Trophoblast cell (in vitro differentiated cells and primary cell): ENCODE data around the gene C4orf17.

ENCODE experiments used
- DNase-seq, 2 donors: peaks; one replicate each; pipeline ENCODE4 v3.0.0-alpha.2; 2016
- H2AFZ ChIP-seq: 2 replicates; pipeline ENCODE4 v1.6.1; 2013; ENCODE audit warnings: low read length, moderate library complexity, mild to moderate bottlenecking; ENCODE audit not compliant: insufficient read depth, poor library complexity
- H2AK5ac ChIP-seq: 2 replicates; pipeline ENCODE4 v1.6.1; 2013; ENCODE audit warnings: mild to moderate bottlenecking, low read length
- H2BK120ac ChIP-seq: 2 replicates; pipeline ENCODE4 v1.6.1; 2013; ENCODE audit warnings: low read length, mild to moderate bottlenecking, moderate library complexity; ENCODE audit not compliant: insufficient read depth, poor library complexity
- H2BK12ac ChIP-seq: 2 replicates; pipeline ENCODE4 v1.6.1; 2013; ENCODE audit warnings: mild to moderate bottlenecking, low read length, moderate library complexity
- H2BK5ac ChIP-seq: 2 replicates; pipeline ENCODE4 v1.6.1; 2013; ENCODE audit warnings: low read length, low read depth, moderate library complexity, mild to moderate bottlenecking; ENCODE audit not compliant: poor library complexity
- H3K14ac ChIP-seq: 2 replicates; pipeline ENCODE4 v1.6.1; 2013; ENCODE audit warnings: mild to moderate bottlenecking, low read length
- H3K18ac ChIP-seq: 2 replicates; pipeline ENCODE4 v1.6.1; 2013; ENCODE audit warnings: mild to moderate bottlenecking, low read length
- H3K23ac ChIP-seq: 2 replicates; pipeline ENCODE4 v1.6.1; 2013; ENCODE audit warnings: low read length
- H3K27ac ChIP-seq: 2 replicates; pipeline ENCODE4 v1.5.1; 2013; ENCODE audit warnings: low read depth, mild to moderate bottlenecking, inconsistent platforms, low read length, moderate library complexity
- H3K27me3 ChIP-seq: 2 replicates; pipeline ENCODE4 v1.6.1; 2013; ENCODE audit warnings: inconsistent platforms, mild to moderate bottlenecking, low read length, moderate library complexity; ENCODE audit not compliant: insufficient read depth
- H3K36me3 ChIP-seq, 2 experiments: 1 replicate in 1 of 2; 2 replicates in 1 of 2; pipeline ENCODE4 v1.6.1; 2013; ENCODE audit warnings: low read length in 2 of 2, mild to moderate bottlenecking in 2 of 2, moderate library complexity in 1 of 2; ENCODE audit not compliant: insufficient read depth in 2 of 2, control insufficient read depth in 1 of 2
- H3K4ac ChIP-seq: 2 replicates; pipeline ENCODE4 v1.6.1; 2013; ENCODE audit warnings: low read depth, mild to moderate bottlenecking, low read length, moderate library complexity
- H3K4me1 ChIP-seq, 2 experiments: 1 replicate in 1 of 2; 2 replicates in 1 of 2; pipeline ENCODE4 v1.6.1; 2013; ENCODE audit warnings: low read length in 2 of 2, mild to moderate bottlenecking in 2 of 2, moderate library complexity in 1 of 2; ENCODE audit not compliant: insufficient read depth in 2 of 2, control insufficient read depth in 1 of 2
- H3K4me2 ChIP-seq: 2 replicates; pipeline ENCODE4 v1.6.1; 2013; ENCODE audit warnings: inconsistent platforms, mild to moderate bottlenecking, low read length, moderate library complexity
- H3K4me3 ChIP-seq: 2 replicates; pipeline ENCODE4 v1.5.1; 2013; ENCODE audit warnings: mild to moderate bottlenecking, low read depth, low read length, inconsistent platforms
- H3K79me1 ChIP-seq: one replicate; pipeline ENCODE4 v1.6.1; 2013; ENCODE audit warnings: low read length
- H3K79me2 ChIP-seq: 2 replicates; pipeline ENCODE4 v1.6.1; 2013; ENCODE audit warnings: low read length, mild to moderate bottlenecking; ENCODE audit not compliant: control insufficient read depth, insufficient read depth, poor library complexity
- H3K9ac ChIP-seq: 2 replicates; pipeline ENCODE4 v1.6.1; 2013; ENCODE audit warnings: mild to moderate bottlenecking, low read length
- H3K9me3 ChIP-seq: 2 replicates; pipeline ENCODE4 v1.6.1; 2013; ENCODE audit warnings: low read depth, mild to moderate bottlenecking, control low read depth, inconsistent platforms, low read length; ENCODE audit not compliant: insufficient read depth
- H4K12ac ChIP-seq: 2 replicates; pipeline ENCODE4 v1.6.1; 2013; ENCODE audit warnings: low read depth, mild to moderate bottlenecking, low read length, moderate library complexity
- H4K8ac ChIP-seq: 2 replicates; pipeline ENCODE4 v1.6.1; 2013; ENCODE audit warnings: low read depth, mild to moderate bottlenecking, low read length, moderate library complexity
- H4K91ac ChIP-seq: one replicate; pipeline ENCODE4 v1.6.1; 2013; ENCODE audit warnings: low read depth, mild to moderate bottlenecking, low read length, moderate library complexity
- WGBS: extraction: QIAGEN DNeasy Blood & Tissue Kit; methylation state at CpG from one replicate; pipeline ENCODE4 v1.1.7; 2013; ENCODE audit warnings: missing lambda C conversion rate; ENCODE audit not compliant: insufficient read length, insufficient coverage; ENCODE audit errors: extremely low coverage; 5-methylcytosine and 5-hydroxymethylcytosine counted together

C4orf17 gene

GRCh38 chr4:99507762-99508161, 3.1 kb upstream of the C4orf17 start:
- H2BK120ac ChIP-seq = no peak overlapping the region
- no peak overlapping the region for H4K91ac ChIP-seq
- H3K4me3 ChIP-seq = no peak overlapping the region
- no peak overlapping the region for H3K23ac ChIP-seq
- no peaks in the 10 kb centered on the region for H3K36me3 ChIP-seq
- no peak overlapping the region for H2BK5ac ChIP-seq
- H4K8ac ChIP-seq = no peak overlapping the region
- H3K79me2 ChIP-seq = no peaks in the 10 kb centered on the region
- no peaks in the 10 kb centered on the region for H3K27me3 ChIP-seq
- H3K18ac ChIP-seq = no peak overlapping the region
- H3K14ac ChIP-seq = no peak overlapping the region
- no peaks in the 10 kb centered on the region for H3K4me1 ChIP-seq
- no peaks in the 10 kb centered on the region for H3K79me1 ChIP-seq
- no peak overlapping the region for H2AK5ac ChIP-seq
- no peak overlapping the region for H2AFZ ChIP-seq
- DNase-seq = no peak
- no peak overlapping the region for H3K27ac ChIP-seq
- H3K9ac ChIP-seq = no peak overlapping the region
- H3K4ac ChIP-seq = no peak overlapping the region
- H3K4me2 ChIP-seq = no peak overlapping the region
- H4K12ac ChIP-seq = no peak overlapping the region
- peaks cover 3% of the 10 kb centered on the region for H3K9me3 ChIP-seq
- no peak overlapping the region for H2BK12ac ChIP-seq

GRCh38 chr4:99518601-99519295, 7.9 kb downstream of the C4orf17 start:
- Histone ChIP-seq H4K91ac (no peak overlapping the region), H3K4me3 (no peak overlapping the region), H2AK5ac (no peak overlapping the region), H3K27ac (no peak overlapping the region), H3K79me2 (no peaks in the 10 kb centered on the region), H3K9me3 (no peaks in the 10 kb centered on the region), H3K36me3 (no peaks in the 10 kb centered on the region), H2BK5ac (no peak overlapping the region), H3K4me2 (no peak overlapping the region), H3K18ac (no peak overlapping the region), H2BK120ac (no peak overlapping the region), H3K23ac (no peak overlapping the region), H4K12ac (no peak overlapping the region), H2AFZ (no peak overlapping the region), H3K4me1 (no peaks in the 10 kb centered on the region), H3K4ac (no peak overlapping the region), H3K27me3 (no peaks in the 10 kb centered on the region), H4K8ac (no peak overlapping the region), H2BK12ac (no peak overlapping the region), H3K9ac (no peak overlapping the region), H3K14ac (no peak overlapping the region), H3K79me1 (no peaks in the 10 kb centered on the region)
- no CpG with 5 or more reads among the region's 6 CpGs for WGBS
- DNase-seq = no peak

GRCh38 chr4:99529228-99529627, 18.4 kb downstream of the C4orf17 start:
- H3K14ac ChIP-seq = no peak overlapping the region
- no peak overlapping the region for H2AK5ac ChIP-seq
- no peak overlapping the region for H3K9ac ChIP-seq
- H4K12ac ChIP-seq = no peak overlapping the region
- no peak overlapping the region for H3K23ac ChIP-seq
- H2BK120ac ChIP-seq = no peak overlapping the region
- H4K91ac ChIP-seq = no peak overlapping the region
- no peaks in the 10 kb centered on the region for H3K9me3 ChIP-seq
- H3K4me1 ChIP-seq = no peaks in the 10 kb centered on the region
- no peak overlapping the region for H3K27ac ChIP-seq
- no peaks in the 10 kb centered on the region for H3K36me3 ChIP-seq
- H3K79me2 ChIP-seq = no peaks in the 10 kb centered on the region
- no peak overlapping the region for H4K8ac ChIP-seq
- H3K4me2 ChIP-seq = no peak overlapping the region
- H2BK5ac ChIP-seq = no peak overlapping the region
- H2AFZ ChIP-seq = no peak overlapping the region
- H3K27me3 ChIP-seq = no peaks in the 10 kb centered on the region
- no peak overlapping the region for H3K18ac ChIP-seq
- no peaks in the 10 kb centered on the region for H3K79me1 ChIP-seq
- DNase-seq = no peak
- H3K4ac ChIP-seq = no peak overlapping the region
- H3K4me3 ChIP-seq = no peak overlapping the region
- no peak overlapping the region for H2BK12ac ChIP-seq

- no peak overlapping the region for H4K12ac ChIP-seq
- H2AFZ ChIP-seq = no peak overlapping the region
- no peaks in the 10 kb centered on the region for H3K36me3 ChIP-seq
- H2BK5ac ChIP-seq = no peak overlapping the region
- H3K23ac ChIP-seq = no peak overlapping the region
- H3K4me1 ChIP-seq = no peaks in the 10 kb centered on the region
- no peak overlapping the region for H3K9ac ChIP-seq
- H3K18ac ChIP-seq = no peak overlapping the region
- H3K79me1 ChIP-seq = no peaks in the 10 kb centered on the region
- no peaks in the 10 kb centered on the region for H3K27me3 ChIP-seq
- no peak overlapping the region for H2BK12ac ChIP-seq
- H4K8ac ChIP-seq = no peak overlapping the region
- H4K91ac ChIP-seq = no peak overlapping the region
- WGBS = 100% methylated on average over 2 of the region's 3 CpGs
- no peak overlapping the region for H2BK120ac ChIP-seq
- no peak for DNase-seq
- H3K14ac ChIP-seq = no peak overlapping the region
- H3K79me2 ChIP-seq = no peaks in the 10 kb centered on the region
- H3K4me2 ChIP-seq = no peak overlapping the region
- no peak overlapping the region for H2AK5ac ChIP-seq
- no peak overlapping the region for H3K4me3 ChIP-seq
- no peaks in the 10 kb centered on the region for H3K9me3 ChIP-seq
- no peak overlapping the region for H3K4ac ChIP-seq
- H3K27ac ChIP-seq = no peak overlapping the region
These were observed 19.1 kb downstream of the C4orf17 start for GRCh38 chr4:99529956-99530355.
